NCI-H1048 (cell line): Measurements from ENCODE around the gene KLHL17.
"Not testable (repeated sequence)": the region's sequence is repeated elsewhere in the genome, so short reads cannot be mapped to it uniquely, and the experiment has no call there.

Source experiments
- DNase-seq: peaks from one replicate; lab custom pipeline; 2025; lab: John Stamatoyannopoulos, UW

KLHL17 gene

GRCh38 chr1:970242-970972 lies 10.0 kb downstream of the KLHL17 start:
- DNase-seq = no peak

GRCh38 chr1:970973-971730 lies 10.8 kb downstream of the KLHL17 start:
- no peak for DNase-seq

GRCh38 chr1:971751-972506 lies 11.5 kb downstream of the KLHL17 start:
- no peak for DNase-seq

DNA sequence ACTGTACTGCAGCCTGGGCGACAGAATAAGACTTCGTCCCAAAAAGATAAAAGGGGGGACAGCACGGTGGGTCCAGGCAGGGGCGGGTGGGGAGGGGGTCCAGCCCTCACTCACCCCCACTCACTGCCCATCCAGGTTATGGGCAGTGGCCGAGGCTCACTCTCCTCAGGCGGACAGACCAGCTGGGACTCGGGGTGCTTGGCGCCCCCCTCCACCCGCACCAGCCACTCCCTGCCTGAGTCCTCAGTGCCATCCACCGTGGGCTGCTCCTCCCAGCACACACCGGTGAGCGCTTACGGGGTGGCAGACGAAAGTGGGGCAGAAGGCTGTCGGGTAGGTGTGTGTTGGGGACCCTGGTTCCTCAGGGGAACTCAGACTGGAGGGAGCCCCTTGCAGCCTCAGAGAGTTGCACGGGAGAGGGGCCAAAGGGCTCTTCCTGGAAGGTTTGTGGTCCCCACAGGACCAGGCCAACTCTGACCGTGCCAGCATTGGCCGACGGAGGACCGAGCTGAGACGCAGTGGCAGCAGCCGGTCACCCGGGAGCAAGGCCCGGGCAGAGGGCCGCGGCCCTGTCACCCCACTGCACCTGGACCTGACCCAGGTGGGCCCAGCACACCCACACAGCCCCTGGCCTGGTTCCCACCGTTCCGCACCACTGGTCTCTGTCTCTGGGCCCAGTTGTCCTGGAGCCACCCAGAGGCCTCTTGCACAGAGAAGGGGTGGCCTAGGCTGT lies 12.5 kb downstream of the KLHL17 start:
- DNase-seq = no peak

DNA sequence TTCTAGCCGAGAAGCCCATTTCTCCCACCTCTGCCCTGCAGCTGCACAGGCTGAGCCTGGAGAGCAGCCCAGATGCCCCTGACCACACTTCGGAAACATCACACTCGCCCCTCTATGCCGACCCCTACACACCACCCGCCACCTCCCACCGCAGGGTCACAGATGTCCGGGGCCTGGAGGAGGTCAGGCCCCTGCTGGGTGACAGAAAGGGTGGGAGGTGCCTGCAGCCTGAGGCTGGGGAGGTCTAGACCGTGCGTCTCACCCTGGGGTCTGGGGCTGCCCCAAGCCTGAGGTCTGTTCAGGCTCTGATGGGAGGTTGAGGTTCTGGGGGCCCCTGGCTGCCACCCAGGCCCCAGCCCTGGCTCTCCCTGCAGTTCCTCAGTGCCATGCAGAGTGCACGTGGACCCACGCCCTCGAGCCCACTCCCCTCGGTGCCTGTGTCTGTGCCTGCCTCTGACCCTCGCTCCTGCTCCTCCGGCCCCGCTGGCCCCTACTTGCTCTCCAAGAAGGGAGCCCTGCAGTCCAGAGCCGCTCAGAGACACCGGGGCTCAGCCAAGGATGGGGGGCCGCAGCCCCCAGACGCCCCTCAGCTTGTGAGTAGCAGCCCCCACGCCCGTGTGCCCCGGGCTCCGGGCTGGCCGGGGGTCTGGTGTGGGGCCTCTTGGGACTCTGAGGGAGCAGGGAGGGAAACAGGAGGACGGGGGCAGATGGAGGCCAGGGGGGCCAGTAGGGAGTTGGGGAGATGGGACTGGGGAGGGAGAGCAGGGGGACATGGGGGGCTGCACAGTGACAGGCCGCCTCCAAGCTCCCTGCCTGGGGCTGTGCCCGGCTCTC lies 13.3 kb downstream of the KLHL17 start:
- DNase-seq = no peak

- DNase-seq = no peak
Measured at GRCh38 chr1:974293-974640, 13.9 kb downstream of the KLHL17 start.

- DNase-seq = no peak
Measured at GRCh38 chr1:974687-975328, 14.4 kb downstream of the KLHL17 start.

- DNase-seq = no peak
Measured at GRCh38 chr1:975365-975764, 15.0 kb downstream of the KLHL17 start.

GRCh38 chr1:975896-976683 lies 15.7 kb downstream of the KLHL17 start:
- no peak for DNase-seq

- not testable (repeated sequence) for DNase-seq
Measured at GRCh38 chr1:976791-977190, 16.4 kb downstream of the KLHL17 start.

DNA sequence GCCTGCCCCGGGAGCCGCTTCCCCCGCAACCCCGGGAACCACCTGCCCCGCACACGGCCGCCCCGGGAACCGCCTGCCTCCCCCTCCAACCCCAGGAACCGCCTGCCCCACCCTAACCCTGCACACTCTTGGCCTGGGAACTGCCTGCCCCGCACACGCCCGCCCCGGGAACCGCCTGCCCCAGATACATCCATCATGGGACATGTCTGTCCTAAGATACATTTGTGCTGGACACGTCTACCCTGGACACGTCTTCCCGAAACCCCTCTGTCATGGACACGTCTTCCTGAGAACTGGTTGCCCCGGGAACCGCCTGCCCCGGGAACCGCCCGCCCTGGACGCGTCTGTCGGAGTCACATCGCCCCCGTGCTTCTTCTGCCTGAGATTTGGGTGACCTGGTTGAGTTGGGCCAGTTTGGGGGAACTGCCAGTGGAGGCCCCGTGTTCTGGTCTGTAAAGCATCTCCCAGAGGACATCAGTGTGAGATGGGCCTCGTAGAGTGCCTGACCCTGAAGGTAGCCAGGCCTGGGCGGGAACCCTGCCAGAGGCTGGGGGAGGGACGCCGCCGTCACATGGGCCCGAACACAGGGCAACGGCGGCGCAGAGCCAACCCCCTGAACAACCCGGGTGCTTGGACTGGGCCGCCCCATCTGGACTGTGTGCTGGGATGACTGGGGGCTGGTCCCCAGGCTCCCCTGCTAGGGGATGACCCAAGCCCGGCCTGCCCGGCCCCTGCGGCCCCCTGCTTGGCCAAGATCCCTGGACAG lies 17.9 kb downstream of the KLHL17 start:
- DNase-seq = no peak

- no peak for DNase-seq
Measured at GRCh38 chr1:978835-979743, 18.7 kb downstream of the KLHL17 start.

- DNase-seq = no peak
Measured at GRCh38 chr1:979744-980072, 19.3 kb downstream of the KLHL17 start.

DNA sequence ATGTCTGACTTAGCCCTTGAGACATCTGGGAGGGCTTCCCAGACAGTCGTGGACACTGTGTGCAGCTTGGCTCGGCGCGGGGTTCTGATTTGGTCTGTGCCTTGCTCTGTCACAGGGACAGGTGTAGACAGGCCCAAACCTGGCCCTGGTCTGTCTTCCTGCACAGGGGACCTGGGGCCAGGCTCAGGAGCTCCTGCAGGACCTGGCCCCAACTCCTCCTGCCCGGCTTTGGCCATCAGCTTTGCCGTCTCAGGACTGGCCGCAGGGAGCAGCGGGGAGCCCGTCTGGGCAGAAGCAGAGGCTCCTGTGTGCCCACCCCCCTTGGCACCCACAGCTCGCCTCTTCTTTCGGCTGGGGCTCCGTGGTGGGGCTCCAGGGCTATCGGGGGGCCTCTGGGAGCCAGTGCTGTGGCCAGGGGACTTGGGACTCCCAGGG lies 19.8 kb downstream of the KLHL17 start:
- DNase-seq = no peak

DNA sequence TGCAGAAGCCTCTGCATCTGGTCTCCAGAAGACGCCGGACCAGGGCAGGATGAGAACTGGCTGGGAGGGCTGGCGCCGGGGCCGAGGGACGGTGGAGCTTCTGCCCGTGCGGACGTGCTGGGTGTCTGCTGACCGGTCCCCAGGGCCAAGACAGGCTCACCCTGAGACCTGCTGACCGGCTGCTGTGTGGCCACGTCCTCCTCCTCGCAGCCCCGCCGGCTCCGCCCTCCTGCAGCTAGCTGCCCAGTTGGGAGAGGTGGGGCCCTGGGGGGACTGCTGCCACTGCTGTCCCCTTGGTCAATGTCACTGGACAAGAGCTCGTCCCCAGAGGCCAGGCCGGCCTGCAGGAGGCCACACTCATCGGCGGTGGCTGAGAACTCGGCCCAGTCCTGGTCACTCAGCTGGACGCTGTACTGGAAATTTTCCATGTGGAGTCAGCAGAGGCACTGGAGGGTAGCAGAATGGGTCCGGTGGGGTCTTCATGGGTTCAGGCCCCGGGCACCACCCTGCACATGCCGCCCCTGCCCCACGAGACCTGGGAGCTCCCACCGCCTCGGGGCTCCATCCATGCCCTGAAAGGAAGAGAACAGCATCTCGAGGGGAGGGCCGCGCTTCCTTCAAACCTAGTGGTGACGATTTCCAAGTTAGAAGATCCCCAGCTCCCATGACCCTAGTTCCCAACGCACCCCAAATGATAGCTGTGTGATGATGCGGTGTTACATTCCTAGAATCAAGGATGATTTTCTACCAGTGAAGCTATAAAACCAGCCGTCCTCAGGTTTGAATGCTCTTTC lies 20.4 kb downstream of the KLHL17 start:
- no peak for DNase-seq

GRCh38 chr1:981491-981954 lies 21.1 kb downstream of the KLHL17 start:
- no peak for DNase-seq

GRCh38 chr1:981955-982558 lies 21.7 kb downstream of the KLHL17 start, which contains the start of gene PERM1:
Gene PERM1, minus strand, starts transcription at chr1:982093. Its CDS starts 1,064 bp downstream, at chr1:981029.
- DNase-seq = no peak
